Measurements from ENCODE around the gene AUTS2. TPM values are rescaled to one million over a fixed set of nuclear protein-coding genes. Genes with fewer than 3 reads are reported as not detected.

Gene AUTS2
- total RNA-seq, 1 donor from 2014 or later: 56.0 TPM

DNA sequence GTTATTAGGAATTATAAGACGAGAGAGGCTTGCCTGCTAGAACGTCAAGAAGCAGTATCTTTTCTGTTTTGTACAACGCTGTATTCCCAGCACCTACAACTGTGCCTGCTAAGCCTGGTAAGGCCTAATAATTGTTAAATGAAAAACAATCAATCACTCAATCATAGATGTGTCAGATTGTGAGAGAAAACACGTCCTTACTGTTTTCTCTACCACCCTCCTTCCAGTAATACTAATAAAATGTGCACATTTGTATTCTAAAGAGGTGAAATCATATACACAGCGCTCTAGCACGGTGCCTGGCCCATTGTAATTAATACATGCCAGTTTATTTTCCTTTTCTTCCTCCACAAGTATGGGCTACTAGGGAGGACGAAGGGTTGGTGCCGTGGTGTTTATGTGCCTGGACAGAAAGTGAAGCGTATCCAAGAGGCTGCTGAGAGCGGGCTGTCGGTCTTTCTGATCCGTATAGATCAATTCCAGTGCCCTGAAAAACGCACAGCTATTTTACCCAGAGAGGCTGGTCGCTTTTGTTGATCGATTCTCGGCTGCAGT is 1.5 kb upstream of the AUTS2 start:
- TF ChIP-seq, protein P1, sequence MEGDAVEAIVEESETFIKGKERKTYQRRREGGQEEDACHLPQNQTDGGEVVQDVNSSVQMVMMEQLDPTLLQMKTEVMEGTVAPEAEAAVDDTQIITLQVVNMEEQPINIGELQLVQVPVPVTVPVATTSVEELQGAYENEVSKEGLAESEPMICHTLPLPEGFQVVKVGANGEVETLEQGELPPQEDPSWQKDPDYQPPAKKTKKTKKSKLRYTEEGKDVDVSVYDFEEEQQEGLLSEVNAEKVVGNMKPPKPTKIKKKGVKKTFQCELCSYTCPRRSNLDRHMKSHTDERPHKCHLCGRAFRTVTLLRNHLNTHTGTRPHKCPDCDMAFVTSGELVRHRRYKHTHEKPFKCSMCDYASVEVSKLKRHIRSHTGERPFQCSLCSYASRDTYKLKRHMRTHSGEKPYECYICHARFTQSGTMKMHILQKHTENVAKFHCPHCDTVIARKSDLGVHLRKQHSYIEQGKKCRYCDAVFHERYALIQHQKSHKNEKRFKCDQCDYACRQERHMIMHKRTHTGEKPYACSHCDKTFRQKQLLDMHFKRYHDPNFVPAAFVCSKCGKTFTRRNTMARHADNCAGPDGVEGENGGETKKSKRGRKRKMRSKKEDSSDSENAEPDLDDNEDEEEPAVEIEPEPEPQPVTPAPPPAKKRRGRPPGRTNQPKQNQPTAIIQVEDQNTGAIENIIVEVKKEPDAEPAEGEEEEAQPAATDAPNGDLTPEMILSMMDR (IDR thresholded peaks at IDR 0.05): no peak
- H3K4me3 ChIP-seq: peak overlapping the region; percentile 70
- intact Hi-C loops (cut with DNase I): no loop called here

DNA sequence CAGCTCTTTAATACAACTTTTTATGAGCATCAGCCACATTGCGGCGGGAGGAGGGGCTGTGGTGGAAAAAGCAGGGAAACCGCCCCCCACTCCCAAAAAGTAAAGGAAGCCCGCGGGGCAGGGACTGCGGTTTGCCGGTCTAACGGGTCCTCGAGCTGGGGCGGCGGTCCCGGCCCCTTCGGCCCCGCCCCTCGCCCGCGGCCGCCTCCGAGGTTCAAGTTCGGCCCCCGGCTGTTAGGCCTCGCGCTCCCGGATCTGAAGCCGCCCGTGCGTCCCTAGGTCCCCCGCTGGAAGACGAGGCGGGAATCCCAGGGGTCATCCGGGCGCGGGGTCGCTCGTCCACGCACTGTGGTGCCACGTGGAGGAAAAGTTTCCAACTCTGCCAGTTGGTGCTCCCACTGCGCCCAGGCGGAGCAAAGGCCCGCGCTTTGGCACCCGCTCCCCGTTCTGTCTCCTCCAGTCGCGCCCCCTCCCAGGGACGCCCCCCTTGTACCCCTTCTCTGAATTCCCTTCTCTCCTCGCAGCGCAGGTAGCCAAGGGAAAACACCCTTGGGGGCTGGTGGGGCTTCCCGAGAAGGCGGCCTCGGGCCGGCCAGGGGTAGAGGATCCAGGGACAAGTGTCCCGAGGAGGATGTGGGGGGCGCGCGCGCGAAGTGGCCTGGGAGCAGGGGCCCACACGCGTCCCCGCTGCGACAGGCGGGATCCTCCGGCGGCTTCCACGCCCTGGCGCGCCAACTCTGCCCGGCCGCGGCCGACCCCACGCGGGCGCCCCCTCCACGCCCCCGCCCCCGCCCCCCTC is 798 bp upstream of the AUTS2 start:
- peak; percentile 72 for DNase-seq
- TF ChIP-seq, protein P1 (IDR thresholded peaks at IDR 0.05): no peak
- H3K27ac ChIP-seq: peak overlapping the region; percentile 78
- no peaks in the 10 kb centered on the region for H3K27me3 ChIP-seq
- intact Hi-C loops (cut with DNase I): no loop called here
- no peaks in the 10 kb centered on the region for H3K36me3 ChIP-seq
- H3K9me3 ChIP-seq: no peaks in the 10 kb centered on the region
- H3K4me3 ChIP-seq: peak overlapping the region; percentile 70
- peak; percentile 29 for ATAC-seq
- H3K4me1 ChIP-seq: peaks cover 6% of the 10 kb centered on the region

More for the DNA sequence above, 1.5 kb upstream of the AUTS2 start:
- Histone ChIP-seq H3K27me3 (no peaks in the 10 kb centered on the region), H3K36me3 (no peaks in the 10 kb centered on the region), H3K9me3 (no peaks in the 10 kb centered on the region), H3K4me1 (peaks cover 6% of the 10 kb centered on the region), H3K27ac (peak overlapping the region; percentile 78)
- DNase-seq (no peak), ATAC-seq (no peak)

DNA sequence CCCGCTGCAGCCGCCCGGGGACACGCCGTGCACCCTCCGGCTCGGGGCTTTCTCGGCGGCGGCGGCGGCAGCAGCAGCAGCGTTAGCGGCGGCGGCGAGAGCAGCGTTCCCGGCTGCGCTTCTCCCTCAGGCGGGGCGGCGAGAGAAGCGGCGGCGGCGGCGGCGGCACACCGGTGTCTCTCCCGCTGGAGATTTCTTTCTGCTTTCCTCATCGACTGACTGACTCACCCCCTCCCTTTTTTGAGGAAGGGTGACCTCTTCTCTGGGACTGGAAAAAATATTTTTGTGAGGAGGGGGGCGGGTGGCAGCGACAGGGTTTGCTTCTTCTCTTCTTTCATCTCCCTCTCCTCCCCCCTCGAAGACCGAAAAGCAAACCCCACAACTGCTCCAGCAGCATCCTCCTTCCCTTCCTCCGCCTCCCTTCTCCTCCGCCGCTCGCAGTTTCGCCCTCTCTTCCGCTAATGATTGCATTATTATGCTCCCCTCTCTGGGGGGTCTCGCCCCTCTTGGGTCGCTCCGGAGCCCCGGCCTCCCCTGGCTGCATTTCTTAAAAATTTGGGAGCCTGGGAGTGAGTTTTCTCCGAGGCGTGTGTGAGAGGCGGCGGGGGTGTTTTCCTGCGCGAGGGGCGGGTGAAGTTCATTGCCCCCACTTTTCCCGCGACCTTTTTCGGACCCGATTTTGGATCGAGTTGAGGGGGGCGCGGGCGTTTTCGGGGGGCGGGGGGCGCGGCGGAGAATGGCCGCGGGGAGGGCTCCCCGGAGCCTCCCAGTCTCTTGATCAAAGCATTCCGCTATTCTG is 411 bp downstream of the AUTS2 start:
- ATAC-seq (no peak), DNase-seq (peak; percentile 61)
- H3K9me3 ChIP-seq: no peaks in the 10 kb centered on the region
- no peaks in the 10 kb centered on the region for H3K36me3 ChIP-seq
- no peaks in the 10 kb centered on the region for H3K27me3 ChIP-seq
- H3K4me1 ChIP-seq: peaks cover 13% of the 10 kb centered on the region
- peak overlapping the region; percentile 34 for H3K27ac ChIP-seq
- H3K4me3 ChIP-seq: peak overlapping the region; percentile 70
- TF ChIP-seq, protein P1 (IDR thresholded peaks at IDR 0.05): no peak
- intact Hi-C loops (cut with DNase I): no loop called here

DNA sequence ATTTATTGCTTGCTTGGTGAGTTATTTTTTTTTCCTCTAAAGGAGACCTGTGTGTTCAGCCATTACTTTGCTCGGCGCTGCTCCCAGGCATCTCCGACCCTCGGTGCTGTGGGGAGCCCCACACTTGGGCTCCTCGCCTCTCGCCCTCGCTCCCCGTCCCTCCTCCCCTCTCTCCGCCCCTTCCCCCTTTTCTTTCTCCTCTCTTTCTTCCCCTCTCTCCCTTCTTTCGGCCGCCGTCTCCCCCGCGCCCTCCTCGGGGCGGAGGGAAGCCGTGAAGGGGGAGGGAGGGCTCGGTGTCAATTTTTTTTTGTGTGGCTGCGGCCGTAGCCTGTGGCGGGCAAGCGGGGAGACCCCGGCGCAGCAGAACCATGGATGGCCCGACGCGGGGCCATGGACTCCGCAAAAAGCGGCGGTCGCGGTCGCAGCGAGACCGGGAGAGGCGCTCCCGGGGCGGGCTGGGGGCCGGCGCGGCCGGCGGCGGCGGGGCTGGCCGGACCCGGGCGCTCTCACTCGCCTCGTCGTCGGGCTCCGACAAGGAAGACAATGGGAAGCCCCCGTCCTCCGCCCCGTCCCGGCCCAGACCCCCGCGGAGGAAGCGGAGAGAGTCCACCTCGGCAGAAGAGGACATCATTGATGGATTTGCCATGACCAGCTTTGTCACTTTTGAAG is 1.1 kb downstream of the AUTS2 start:
- Histone ChIP-seq H3K27me3 (no peaks in the 10 kb centered on the region), H3K9me3 (no peaks in the 10 kb centered on the region), H3K4me1 (peaks cover 20% of the 10 kb centered on the region), H3K4me3 (peak overlapping the region; percentile 70), H3K27ac (no peak overlapping the region), H3K36me3 (no peaks in the 10 kb centered on the region)
- intact Hi-C loops (cut with DNase I): no loop called here
- TF ChIP-seq, protein P1 (IDR thresholded peaks at IDR 0.05): no peak
- ATAC-seq (no peak), DNase-seq (peak; percentile 64)

DNA sequence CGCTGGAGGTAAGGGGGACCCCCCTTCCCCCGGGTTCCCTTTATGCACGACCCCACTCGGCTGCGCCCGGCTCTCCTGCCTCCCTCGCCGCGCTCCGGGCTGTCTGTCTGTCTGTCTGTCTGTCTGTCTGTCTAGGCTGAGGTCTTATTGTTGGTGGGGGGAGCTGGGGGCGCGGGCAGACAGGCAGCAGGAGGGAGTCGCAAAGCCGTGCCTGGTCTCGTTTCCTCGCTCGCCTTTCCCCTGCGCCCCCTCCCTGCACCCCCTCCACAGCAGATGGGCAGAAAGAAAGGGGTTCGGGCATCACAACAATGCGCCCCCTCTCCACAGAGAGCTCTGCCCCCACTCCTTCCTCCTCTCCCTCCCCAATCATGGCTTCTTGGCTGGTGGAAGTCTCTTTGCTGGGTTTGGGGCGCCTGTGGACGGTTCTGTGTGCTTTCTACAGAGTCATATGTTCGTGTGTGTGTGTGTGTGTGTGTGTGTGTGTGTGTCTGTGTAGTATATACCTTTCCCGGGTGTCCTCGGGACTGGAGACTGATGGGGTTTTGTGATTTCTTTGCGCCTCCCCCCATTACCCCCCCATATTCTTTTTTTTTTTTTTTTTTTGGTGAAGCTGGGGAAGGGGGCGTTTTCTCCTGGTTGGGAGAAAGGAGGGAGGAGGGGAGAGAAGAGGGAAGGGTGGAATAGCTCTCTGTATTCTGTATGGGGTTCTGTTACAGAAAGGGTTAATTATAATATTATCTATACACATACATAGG is 1.9 kb downstream of the AUTS2 start:
- intact Hi-C loops (cut with DNase I): no loop called here

More for the DNA sequence above, 1.9 kb downstream of the AUTS2 start:
- TF ChIP-seq, protein P1 (IDR thresholded peaks at IDR 0.05): no peak
- Histone ChIP-seq H3K27ac (no peak overlapping the region), H3K36me3 (no peaks in the 10 kb centered on the region), H3K4me3 (peak overlapping the region; percentile 70), H3K27me3 (no peaks in the 10 kb centered on the region), H3K9me3 (no peaks in the 10 kb centered on the region), H3K4me1 (peaks cover 22% of the 10 kb centered on the region)
- ATAC-seq: no peak
- peak; percentile 59 for DNase-seq
